Right lobe of liver (tissue), 6 donors: Measurements from ENCODE around the gene NEK2. TPM values are rescaled to one million over a fixed set of nuclear protein-coding genes. Genes with fewer than 3 reads are reported as not detected.

Experiments used
- ATAC-seq, 4 donors: fragments of 200-7000 bp; cut with Tn5 transposase; one replicate each; pipeline ENCODE4 v1.9.1; 2020; ENCODE audit warnings: mild to moderate bottlenecking in 4 of 4, moderate library complexity in 4 of 4
- DNase-seq, 3 donors: peaks; one replicate each; pipeline ENCODE4 v3.0.0-alpha.2; 2020
- H3K27ac ChIP-seq, 3 donors: fragments of 200-600 bp; one replicate each; pipeline ENCODE4 v1.8.0; 2022
- H3K27me3 ChIP-seq, 2 donors: fragments of 200-600 bp; one replicate each; pipeline ENCODE4 v1.8.0; 2022
- H3K36me3 ChIP-seq, 4 donors: fragments of 200-600 bp; sonication (generic) in 1 of 4; one replicate each; pipeline versions ENCODE4 v1.5.1 to v1.8.0; 2017 to 2022; ENCODE audit warnings: control low read depth in 1 of 4
- H3K4me1 ChIP-seq, 4 donors: fragments of 200-600 bp; sonication (generic) in 1 of 4; one replicate each; pipeline versions ENCODE4 v1.5.1 to v1.8.0; 2017 to 2022; ENCODE audit warnings: control low read depth in 1 of 4
- H3K4me3 ChIP-seq, 3 donors: fragments of 200-600 bp; one replicate each; pipeline ENCODE4 v1.8.0; 2022
- H3K9me3 ChIP-seq, 4 donors: fragments of 200-600 bp; sonication (generic) in 1 of 4; one replicate each; pipeline versions ENCODE4 v1.5.1 to v1.8.0; 2017 to 2022; ENCODE audit warnings: control low read depth in 1 of 4
- CTCF ChIP-seq, 4 donors: fragments of 200-600 bp in 3 of 4; fragments of 450-650 bp in 1 of 4; IDR thresholded peaks; one replicate each; pipeline versions ENCODE4 v1.5.1 to v1.8.0; 2016 to 2022; ENCODE audit warnings: antibody characterized with exemption in 4 of 4, mild to moderate bottlenecking in 2 of 4
- POLR2A ChIP-seq: fragments of 450-650 bp; IDR thresholded peaks from one replicate; pipeline ENCODE4 v1.6.1; 2017; ENCODE audit warnings: antibody characterized with exemption, mild to moderate bottlenecking
- WGBS: methylation state at CpG from one replicate; pipeline ENCODE4 v1.1.6; 2018; ENCODE audit warnings: low coverage, low lambda C conversion rate; ENCODE audit not compliant: insufficient coverage; ENCODE audit errors: missing lambda C conversion rate; 5-methylcytosine and 5-hydroxymethylcytosine counted together
- intact Hi-C, 2 donors: fragments of 100-400 bp; cut with DNase I; formaldehyde crosslinking; loops; one replicate each; pipeline versions ENCODE4 v1.11.2 to v1.14.1; 2022
- total RNA-seq, 6 experiments: library from RNA; depleted of rRNA in 2 of 6; stranded (reverse); fragments of >200 nt in 2 of 6; fragmentation: NEBNext Ultra II Directional in 3 of 6; extraction: Animal tissue kit (Norgen Biotek cat#: 25700) in 3 of 6; gene quantifications; one replicate each; pipeline versions ENCODE4 v1.1.0 to v1.2.4, GENCODE V29; 2016 to 2023
- donor health status: DM: no; HTN: yes; CAD: no.
- donor health status: DM: no; HTN: no; CAD: no.
- donor health status: DM: no; HTN: no; CAD: no.
- donor health status: DM: no; HTN: yes; CAD: no.
- donor health status: DM: no; HTN: yes; CAD: no.

Gene NEK2
- total RNA-seq, 6 experiments from 2014 or later, result 0.22 to 0.80 (median 0.50) TPM; not detected in 1

GRCh38 chr1:211635597-211636205 is 39.7 kb downstream of the NEK2 start:
- intact Hi-C loops, result no loop called here
- DNase-seq (no peak), ATAC-seq (no peak)
- no peak overlapping the region for H3K27ac ChIP-seq
- WGBS, result 82% methylated on average over 9 of the region's 9 CpGs
- no peaks in the 10 kb centered on the region for H3K36me3 ChIP-seq
- no peaks in the 10 kb centered on the region for H3K9me3 ChIP-seq
- no peak overlapping the region for H3K4me3 ChIP-seq
- H3K27me3 ChIP-seq, result no peaks in the 10 kb centered on the region
- H3K4me1 ChIP-seq, result peaks cover 0 to 52% (median 6%) of the 10 kb centered on the region in 4 donors
- TF ChIP-seq POLR2A (no peak), CTCF (IDR thresholded peaks at IDR 0.05) (no peak)

- no peak overlapping the region for H3K4me3 ChIP-seq
- no peak for TF ChIP-seq CTCF (IDR thresholded peaks at IDR 0.05)
- TF ChIP-seq POLR2A, result no peak
- WGBS, result 94% methylated on average over 2 of the region's 4 CpGs
- DNase-seq (no peak), ATAC-seq (no peak)
- no peaks in the 10 kb centered on the region for H3K27me3 ChIP-seq
- intact Hi-C loops, result no loop called here
- peaks cover 0 to 44% (median 6%) of the 10 kb centered on the region in 4 donors for H3K4me1 ChIP-seq
- H3K9me3 ChIP-seq, result no peaks in the 10 kb centered on the region
- no peaks in the 10 kb centered on the region for H3K36me3 ChIP-seq
- no peak overlapping the region for H3K27ac ChIP-seq
These were observed 40.5 kb downstream of the NEK2 start for GRCh38 chr1:211634931-211635330.

- H3K9me3 ChIP-seq, result no peaks in the 10 kb centered on the region
- no peak overlapping the region for H3K4me3 ChIP-seq
- TF ChIP-seq CTCF (IDR thresholded peaks at IDR 0.05), result no peak
- TF ChIP-seq POLR2A, result no peak
- H3K27me3 ChIP-seq, result no peaks in the 10 kb centered on the region
- peak in 1 of 3 donors; percentile 31 for DNase-seq
- H3K36me3 ChIP-seq, result no peaks in the 10 kb centered on the region
- H3K27ac ChIP-seq, result no peak overlapping the region
- intact Hi-C loops, result no loop called here
- no peak for ATAC-seq
- WGBS, result 95% methylated on average over 3 of the region's 4 CpGs
- peaks cover 0 to 40% (median 6%) of the 10 kb centered on the region in 4 donors for H3K4me1 ChIP-seq
These were observed 41.0 kb downstream of the NEK2 start for GRCh38 chr1:211634461-211634860.

GRCh38 chr1:211633524-211633846 is 41.9 kb downstream of the NEK2 start:
- WGBS, result 81% methylated on average over 8 of the region's 8 CpGs
- no peaks in the 10 kb centered on the region for H3K27me3 ChIP-seq

More at GRCh38 chr1:211633524-211633846, 41.9 kb downstream of the NEK2 start:
- DNase-seq (peak in 1 of 3 donors; percentile 30), ATAC-seq (peak; percentile 2 to 50 (median 16))
- no peaks in the 10 kb centered on the region for H3K9me3 ChIP-seq
- peaks cover 0 to 30% (median 6%) of the 10 kb centered on the region in 4 donors for H3K4me1 ChIP-seq
- peak overlapping the region in 1 of 3 donors; percentile 42 for H3K27ac ChIP-seq
- H3K36me3 ChIP-seq, result no peaks in the 10 kb centered on the region
- no peak overlapping the region for H3K4me3 ChIP-seq
- intact Hi-C loops, result no loop called here
- TF ChIP-seq CTCF (IDR thresholded peaks at IDR 0.05), result no peak
- no peak for TF ChIP-seq POLR2A
